ENCODE results near the gene PLA2G2C. TPM values are rescaled to one million over a fixed set of nuclear protein-coding genes. Genes with fewer than 3 reads are reported as not detected.

The PLA2G2C gene
- total RNA-seq, 2 experiments from 2014 or later: 0.44 to 0.57 TPM

GRCh38 chr1:20190256-20191160, 4.2 kb upstream of the PLA2G2C start:
- no peaks in the 10 kb centered on the region for H3K9me3 ChIP-seq (ENCODE audit: low read length)
- POLR2A ChIA-PET: no interaction called here
- no peak overlapping the region for H3K27ac ChIP-seq (ENCODE audit: low read depth, low read length, poor library complexity, severe bottlenecking)
- H2AFZ ChIP-seq (ENCODE audit: low read length): no peak overlapping the region
- no peaks in the 10 kb centered on the region for H3K9me2 ChIP-seq (ENCODE audit: insufficient read depth, low read length)
- intact Hi-C loops (cut with micrococcal nuclease; ENCODE audit: unreplicated experiment): no loop called here
- peaks cover 64% of the 10 kb centered on the region for H3K4me1 ChIP-seq (ENCODE audit: insufficient read depth, low read length, poor library complexity, severe bottlenecking)
- BruUV-seq (replicated peaks): no TSS peak
- no peak overlapping the region for H3K4me3 ChIP-seq (ENCODE audit: low read depth, low read length, poor library complexity, severe bottlenecking)
- H3K36me3 ChIP-seq (ENCODE audit: insufficient read depth, low read length): no peaks in the 10 kb centered on the region
- TF ChIP-seq EZH2phosphoT487 (IDR thresholded peaks at IDR 0.05; ENCODE audit: borderline replicate concordance, low read depth, low read length): no peak
- TF ChIP-seq CTCF (conservative IDR thresholded peaks at IDR 0.05; ENCODE audit: low read length): no peak
- CTCF ChIA-PET (ENCODE audit: unreplicated experiment): no interaction called here
- H4K20me1 ChIP-seq (ENCODE audit: insufficient read depth, low read length): no peaks in the 10 kb centered on the region
- no peaks in the 10 kb centered on the region for H3K79me2 ChIP-seq (ENCODE audit: insufficient read depth, low read depth, low read length)
- no peak overlapping the region for H3K4me2 ChIP-seq (ENCODE audit: low read length)
- DNase-seq (ENCODE audit: low spot score): no peak

GRCh38 chr1:20189664-20190063, 3.3 kb upstream of the PLA2G2C start:
- Histone ChIP-seq H3K9me2 (ENCODE audit: insufficient read depth, low read length) (no peaks in the 10 kb centered on the region), H3K27ac (ENCODE audit: low read depth, low read length, poor library complexity, severe bottlenecking) (no peak overlapping the region), H4K20me1 (ENCODE audit: insufficient read depth, low read length) (no peaks in the 10 kb centered on the region), H2AFZ (ENCODE audit: low read length) (no peak overlapping the region), H3K36me3 (ENCODE audit: insufficient read depth, low read length) (no peaks in the 10 kb centered on the region), H3K9me3 (ENCODE audit: low read length) (no peaks in the 10 kb centered on the region), H3K4me3 (ENCODE audit: low read depth, low read length, poor library complexity, severe bottlenecking) (no peak overlapping the region), H3K4me2 (ENCODE audit: low read length) (no peak overlapping the region), H3K4me1 (ENCODE audit: insufficient read depth, low read length, poor library complexity, severe bottlenecking) (peaks cover 64% of the 10 kb centered on the region), H3K79me2 (ENCODE audit: insufficient read depth, low read depth, low read length) (no peaks in the 10 kb centered on the region)
- no peak for DNase-seq (ENCODE audit: low spot score)
- no peak for TF ChIP-seq CTCF (conservative IDR thresholded peaks at IDR 0.05; ENCODE audit: low read length)
- TF ChIP-seq EZH2phosphoT487 (IDR thresholded peaks at IDR 0.05; ENCODE audit: borderline replicate concordance, low read depth, low read length): no peak
- intact Hi-C loops (cut with micrococcal nuclease; ENCODE audit: unreplicated experiment): no loop called here
- ChIA-PET POLR2A (interaction anchor here (0.6 kb wide), 1 partner anchor 18 kb away, joined by 4 read pairs; no protein-coding TSS in a partner anchor), CTCF (ENCODE audit: unreplicated experiment) (no interaction called here)
- no TSS peak for BruUV-seq (replicated peaks)

GRCh38 chr1:20188455-20188817, 2.1 kb upstream of the PLA2G2C start:
- peak overlapping the region; percentile 4; the same call in 1 of the 2 replicates for H3K4me2 ChIP-seq (ENCODE audit: low read length)
- POLR2A ChIA-PET: interaction anchor here (1.0 kb wide), 2 partner anchors 9 to 17 kb away, joined by 3 read pairs; no protein-coding TSS in a partner anchor

More at GRCh38 chr1:20188455-20188817, 2.1 kb upstream of the PLA2G2C start:
- H4K20me1 ChIP-seq (ENCODE audit: insufficient read depth, low read length): no peaks in the 10 kb centered on the region
- H3K36me3 ChIP-seq (ENCODE audit: insufficient read depth, low read length): no peaks in the 10 kb centered on the region
- H3K27ac ChIP-seq (ENCODE audit: low read depth, low read length, poor library complexity, severe bottlenecking): no peak overlapping the region
- H3K9me2 ChIP-seq (ENCODE audit: insufficient read depth, low read length): no peaks in the 10 kb centered on the region
- no peak overlapping the region for H2AFZ ChIP-seq (ENCODE audit: low read length)
- TF ChIP-seq CTCF (conservative IDR thresholded peaks at IDR 0.05; ENCODE audit: low read length): no peak
- no peak for TF ChIP-seq EZH2phosphoT487 (IDR thresholded peaks at IDR 0.05; ENCODE audit: borderline replicate concordance, low read depth, low read length)
- no peak for DNase-seq (ENCODE audit: low spot score)
- no peaks in the 10 kb centered on the region for H3K79me2 ChIP-seq (ENCODE audit: insufficient read depth, low read depth, low read length)
- H3K4me1 ChIP-seq (ENCODE audit: insufficient read depth, low read length, poor library complexity, severe bottlenecking): peaks cover 61% of the 10 kb centered on the region
- no peak overlapping the region for H3K4me3 ChIP-seq (ENCODE audit: low read depth, low read length, poor library complexity, severe bottlenecking)
- intact Hi-C loops (cut with micrococcal nuclease; ENCODE audit: unreplicated experiment): no loop called here
- no TSS peak for BruUV-seq (replicated peaks)
- H3K9me3 ChIP-seq (ENCODE audit: low read length): no peaks in the 10 kb centered on the region
- CTCF ChIA-PET (ENCODE audit: unreplicated experiment): no interaction called here

All from OCI-LY7 (cell line).